HCT116 (cell line): ENCODE results near the gene QRICH2. TPM values are rescaled to one million over a fixed set of nuclear protein-coding genes. Genes with fewer than 3 reads are reported as not detected.

Experiments
- ATAC-seq: fragments of 200-7000 bp; cut with Tn5 transposase; 2 replicates; pipeline ENCODE4 v1.9.1; 2020; ENCODE audit warnings: mild to moderate bottlenecking, moderate library complexity
- BruUV-seq: library from RNA; stranded (reverse); fragments of 400-500 nt; replicated peaks from 2 replicates; lab custom pipeline; 2021; lab: Mats Ljungman, UMichigan
- CTCF ChIA-PET: fragments of 300-600 bp; sonication (Branson Sonifier 250); formaldehyde crosslinking; loops from one replicate; lab custom pipeline; 2021; ENCODE audit warnings: antibody characterized with exemption; lab: Charles Lee
- POLR2A ChIA-PET: fragments of 300-600, 350-600 bp; sonication (Branson Sonifier 250); formaldehyde crosslinking; loops from one replicate; lab custom pipeline; 2021; ENCODE audit warnings: antibody characterized with exemption; lab: Charles Lee
- RAD21 ChIA-PET, 2 experiments: fragments of 300-600 bp; sonication (Branson Sonifier 250); formaldehyde crosslinking; loops; one replicate each; lab custom pipeline; 2023; ENCODE audit warnings: low total read pairs in 2 of 2; ENCODE audit not compliant: uncharacterized antibody in 2 of 2, unreplicated experiment in 2 of 2, low non-redundant PET in 1 of 2; lab: Charles Lee
- DNase-seq: peaks from one replicate; pipeline ENCODE4 v3.0.0-alpha.2; 2010; ENCODE audit warnings: low read depth, low spot score
- H2AFZ ChIP-seq: fragments of 200-600 bp; shearing (Covaris generic), sonication (generic); 2 replicates; pipeline ENCODE4 v1.6.1; 2017; ENCODE audit warnings: low read depth, mixed run types, mixed read lengths, antibody characterized with exemption, low read length; ENCODE audit not compliant: poor library complexity, severe bottlenecking
- H3K27ac ChIP-seq: 2 replicates; pipeline ENCODE4 v1.5.1; 2012; ENCODE audit warnings: low read depth, low read length
- H3K27me3 ChIP-seq: fragments of 200-600 bp; sonication (generic); 2 replicates; pipeline ENCODE4 v1.6.1; 2016; ENCODE audit warnings: mixed run types, low read length, mixed read lengths; ENCODE audit not compliant: insufficient read depth
- H3K36me3 ChIP-seq, 2 experiments: fragments of 200-500 bp in 1 of 2; fragments of 200-600 bp in 1 of 2; sonication (Bioruptor generic) in 1 of 2; sonication (generic) in 1 of 2; 2 replicates each; pipeline versions ENCODE4 v1.5.1 to v1.6.1; 2014 to 2016; ENCODE audit warnings: low read length in 2 of 2, inconsistent platforms in 1 of 2, mixed read lengths in 1 of 2, mixed run types in 1 of 2; ENCODE audit not compliant: insufficient read depth in 2 of 2, control insufficient read depth in 1 of 2
- H3K4me1 ChIP-seq, 2 experiments: fragments of 200-600 bp in 1 of 2; sonication (generic) in 1 of 2; 2 replicates each; pipeline versions ENCODE4 v1.5.1 to v1.6.1; 2012 to 2017; ENCODE audit warnings: low read length in 2 of 2, inconsistent platforms in 1 of 2, mild to moderate bottlenecking in 1 of 2, mixed read lengths in 1 of 2, mixed run types in 1 of 2, moderate library complexity in 1 of 2; ENCODE audit not compliant: insufficient read depth in 2 of 2, control insufficient read depth in 1 of 2
- H3K4me2 ChIP-seq: fragments of 200-600 bp; sonication (generic); 2 replicates; pipeline ENCODE4 v1.6.1; 2017; ENCODE audit warnings: mixed run types, low read length, mixed read lengths
- H3K4me3 ChIP-seq, 2 experiments: fragments of 200-600 bp in 1 of 2; sonication (generic) in 1 of 2; replicated peaks in 1 of 2; 2 replicates each; pipeline ENCODE4 v1.5.1; 2011 to 2016; ENCODE audit warnings: low read length in 2 of 2, control low read depth in 1 of 2, low read depth in 1 of 2, mild to moderate bottlenecking in 1 of 2, mixed read lengths in 1 of 2, mixed run types in 1 of 2
- H3K79me2 ChIP-seq: fragments of 200-600 bp; sonication (generic); 2 replicates; pipeline ENCODE4 v1.6.1; 2017; ENCODE audit warnings: mild to moderate bottlenecking, mixed run types, low read length, moderate library complexity, mixed read lengths; ENCODE audit not compliant: insufficient read depth
- H3K9ac ChIP-seq: fragments of 200-600 bp; sonication (generic); 2 replicates; pipeline ENCODE4 v1.6.1; 2016; ENCODE audit warnings: low read length, mixed read lengths
- H3K9me2 ChIP-seq: fragments of 200-600 bp; sonication (generic), shearing (Covaris generic); 2 replicates; pipeline ENCODE4 v1.6.1; 2017; ENCODE audit warnings: mixed run types, mild to moderate bottlenecking, moderate library complexity; ENCODE audit not compliant: insufficient read depth
- H3K9me3 ChIP-seq, 2 experiments: fragments of 200-500 bp in 1 of 2; fragments of 200-600 bp in 1 of 2; sonication (Bioruptor generic) in 1 of 2; sonication (generic) in 1 of 2; 2 replicates each; pipeline ENCODE4 v1.6.1; 2014 to 2017; ENCODE audit warnings: low read length in 2 of 2, mixed read lengths in 2 of 2, inconsistent platforms in 1 of 2, low read depth in 1 of 2, mild to moderate bottlenecking in 1 of 2, mixed run types in 1 of 2, moderate library complexity in 1 of 2; ENCODE audit not compliant: control insufficient read depth in 1 of 2, insufficient read depth in 1 of 2
- H4K20me1 ChIP-seq: fragments of 200-600 bp; sonication (generic), shearing (Covaris generic); 2 replicates; pipeline ENCODE4 v1.6.1; 2017; ENCODE audit warnings: mixed run types, mild to moderate bottlenecking, moderate library complexity; ENCODE audit not compliant: insufficient read depth
- CBX3 ChIP-seq: IDR thresholded peaks from 2 replicates; pipeline ENCODE4 v1.6.1; 2012; ENCODE audit warnings: low read depth
- CEBPB ChIP-seq: IDR thresholded peaks from 2 replicates; pipeline ENCODE4 v1.6.1; 2012; ENCODE audit warnings: low read depth
- EGR1 ChIP-seq: IDR thresholded peaks from 2 replicates; pipeline ENCODE4 v1.6.1; 2012; ENCODE audit warnings: low read depth
- ELF1 ChIP-seq: IDR thresholded peaks from 2 replicates; pipeline ENCODE4 v1.6.1; 2012; ENCODE audit warnings: low read depth, borderline replicate concordance
- FOSL1 ChIP-seq: IDR thresholded peaks from 2 replicates; pipeline ENCODE4 v1.6.1; 2012; ENCODE audit warnings: low read depth
- POLR2AphosphoS5 ChIP-seq: IDR thresholded peaks from 2 replicates; pipeline ENCODE4 v1.6.1; 2011; ENCODE audit warnings: mild to moderate bottlenecking, low read depth, low read length, moderate library complexity
- RAD21 ChIP-seq: IDR thresholded peaks from 2 replicates; pipeline ENCODE4 v1.6.1; 2012; ENCODE audit warnings: low read depth, mild to moderate bottlenecking
- SIN3A ChIP-seq: IDR thresholded peaks from 2 replicates; pipeline ENCODE4 v1.6.1; 2012; ENCODE audit warnings: low read depth
- TCF7L2 ChIP-seq: IDR thresholded peaks from 2 replicates; pipeline ENCODE4 v1.7.0; 2011; ENCODE audit warnings: borderline replicate concordance, inconsistent platforms; ENCODE audit not compliant: insufficient read depth, insufficient read length; ENCODE audit errors: extremely low read depth
- ZNF274 ChIP-seq: fragments of 200-500 bp; sonication (Bioruptor generic); IDR thresholded peaks from 2 replicates; pipeline ENCODE4 v1.6.1; 2014; ENCODE audit warnings: mild to moderate bottlenecking, low read depth, low read length, inconsistent platforms
- intact Hi-C: fragments of 100-400 bp; cut with micrococcal nuclease; formaldehyde crosslinking; loops from 2 replicates; pipeline ENCODE4 v1.10.0; 2022
- total RNA-seq: library from RNA; stranded (reverse); gene quantifications from one replicate; pipeline ENCODE4 v1.2.1, GENCODE V29; 2021; ENCODE audit not compliant: unreplicated experiment
- TF ChIP-seq, protein P1 (sequence below), 3 experiments: fragments of 200-600 bp in 1 of 3; sonication (generic) in 1 of 3; IDR thresholded peaks in 2 of 3; conservative IDR thresholded peaks in 1 of 3; 2 replicates each; pipeline ENCODE4 v1.5.1; 2012 to 2017; ENCODE audit warnings: low read depth in 2 of 3, low read length in 2 of 3, antibody characterized with exemption in 1 of 3, borderline replicate concordance in 1 of 3, control low read depth in 1 of 3, mild to moderate bottlenecking in 1 of 3, mixed read lengths in 1 of 3, mixed run types in 1 of 3, moderate library complexity in 1 of 3; ENCODE audit not compliant: insufficient read depth in 1 of 3
- TF ChIP-seq, protein P2 (sequence below): IDR thresholded peaks from 2 replicates; pipeline ENCODE4 v1.6.1; 2012

The QRICH2 gene
- total RNA-seq, 1 experiment from 2014 or later = 4.9 TPM

DNA sequence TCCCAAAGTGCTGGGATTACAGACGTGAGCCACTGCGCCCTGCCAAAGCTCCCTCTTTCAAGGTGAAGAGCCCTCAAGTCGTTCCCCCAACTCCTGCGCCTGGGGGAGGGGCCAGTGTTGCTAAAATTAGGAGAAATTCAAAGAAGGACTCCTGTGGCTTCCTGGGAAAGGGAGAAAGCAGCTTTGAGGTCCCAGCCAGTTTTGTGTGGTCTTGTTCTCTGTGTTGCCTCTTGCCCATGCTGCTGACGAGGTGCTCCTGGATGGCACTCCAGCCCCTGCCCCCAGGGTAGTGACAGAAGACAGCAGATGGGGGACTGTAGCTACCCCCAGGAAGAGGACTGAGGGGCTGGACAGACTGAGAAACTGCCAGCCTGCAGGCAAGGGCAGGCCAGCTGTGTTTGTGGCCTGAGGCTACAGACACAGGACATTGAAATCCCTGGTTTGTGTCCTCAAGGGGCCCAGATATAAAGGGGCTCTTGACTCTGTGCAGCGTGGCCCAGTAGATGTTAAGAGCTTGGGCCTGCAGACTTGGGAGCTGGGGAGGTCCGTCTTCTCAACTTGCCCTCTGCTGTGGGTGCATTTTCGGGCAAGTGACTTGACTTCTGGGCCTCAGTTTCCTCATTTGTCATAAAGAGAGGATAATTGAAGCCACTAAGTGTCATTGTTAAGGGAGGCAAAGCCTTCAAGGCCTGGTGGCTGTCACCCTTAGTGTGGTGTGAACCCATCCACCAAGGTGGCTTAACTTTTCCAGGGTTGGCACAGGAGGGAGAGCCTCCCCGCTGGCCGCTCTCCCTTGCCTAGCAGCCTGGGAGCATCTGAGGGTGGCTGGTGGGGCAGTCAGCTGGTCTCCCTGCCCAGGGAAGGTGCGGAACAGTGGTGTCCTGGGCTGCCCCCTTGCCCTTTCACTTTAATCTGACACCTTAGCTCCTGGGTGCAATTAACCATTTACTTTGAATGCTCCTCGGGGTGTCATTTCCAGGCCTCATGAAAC lies 38.8 kb downstream of the QRICH2 start:
- POLR2A ChIA-PET = interaction anchor here (0.7 to 1.4 kb wide), 5 partner anchors 15 to 390 kb away, joined by 3 to 4 read pairs (median 3); no protein-coding TSS in a partner anchor
- H3K4me2 ChIP-seq = no peak overlapping the region
- no peaks in the 10 kb centered on the region for H4K20me1 ChIP-seq
- BruUV-seq = no TSS peak
- H3K27me3 ChIP-seq = no peaks in the 10 kb centered on the region
- no peak for DNase-seq
- no peaks in the 10 kb centered on the region for H3K9me2 ChIP-seq
- no peak overlapping the region for H2AFZ ChIP-seq
- TF ChIP-seq TCF7L2 = no peak
- no peak for TF ChIP-seq ELF1
- no peak for TF ChIP-seq EGR1
- TF ChIP-seq CBX3 = no peak
- TF ChIP-seq CEBPB = no peak
- TF ChIP-seq SIN3A = no peak
- no peak for TF ChIP-seq ZNF274
- no peak for TF ChIP-seq RAD21
- TF ChIP-seq, protein P1, sequence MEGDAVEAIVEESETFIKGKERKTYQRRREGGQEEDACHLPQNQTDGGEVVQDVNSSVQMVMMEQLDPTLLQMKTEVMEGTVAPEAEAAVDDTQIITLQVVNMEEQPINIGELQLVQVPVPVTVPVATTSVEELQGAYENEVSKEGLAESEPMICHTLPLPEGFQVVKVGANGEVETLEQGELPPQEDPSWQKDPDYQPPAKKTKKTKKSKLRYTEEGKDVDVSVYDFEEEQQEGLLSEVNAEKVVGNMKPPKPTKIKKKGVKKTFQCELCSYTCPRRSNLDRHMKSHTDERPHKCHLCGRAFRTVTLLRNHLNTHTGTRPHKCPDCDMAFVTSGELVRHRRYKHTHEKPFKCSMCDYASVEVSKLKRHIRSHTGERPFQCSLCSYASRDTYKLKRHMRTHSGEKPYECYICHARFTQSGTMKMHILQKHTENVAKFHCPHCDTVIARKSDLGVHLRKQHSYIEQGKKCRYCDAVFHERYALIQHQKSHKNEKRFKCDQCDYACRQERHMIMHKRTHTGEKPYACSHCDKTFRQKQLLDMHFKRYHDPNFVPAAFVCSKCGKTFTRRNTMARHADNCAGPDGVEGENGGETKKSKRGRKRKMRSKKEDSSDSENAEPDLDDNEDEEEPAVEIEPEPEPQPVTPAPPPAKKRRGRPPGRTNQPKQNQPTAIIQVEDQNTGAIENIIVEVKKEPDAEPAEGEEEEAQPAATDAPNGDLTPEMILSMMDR (IDR thresholded peaks at IDR 0.05 in 2 of 3, conservative IDR thresholded peaks at IDR 0.05 in 1 of 3; ENCODE audit: borderline replicate concordance in 1 of 3, insufficient read depth in 1 of 3, low read depth in 2 of 3, low read length in 2 of 3) = no peak
- TF ChIP-seq FOSL1 = no peak
- TF ChIP-seq, protein P2, sequence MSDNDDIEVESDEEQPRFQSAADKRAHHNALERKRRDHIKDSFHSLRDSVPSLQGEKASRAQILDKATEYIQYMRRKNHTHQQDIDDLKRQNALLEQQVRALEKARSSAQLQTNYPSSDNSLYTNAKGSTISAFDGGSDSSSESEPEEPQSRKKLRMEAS = no peak
- TF ChIP-seq POLR2AphosphoS5 = no peak; the same call in 1 of the 2 replicates
- CTCF ChIA-PET = no interaction called here
- ATAC-seq = no peak
- no peak overlapping the region for H3K4me3 ChIP-seq
- no peak overlapping the region for H3K9ac ChIP-seq
- H3K4me1 ChIP-seq = peaks cover 11 to 21% of the 10 kb centered on the region in 2 experiments
- H3K9me3 ChIP-seq = no peaks in the 10 kb centered on the region
- RAD21 ChIA-PET = no interaction called here
- intact Hi-C loops = no loop called here
- peaks cover 24% of the 10 kb centered on the region for H3K79me2 ChIP-seq
- no peak overlapping the region for H3K27ac ChIP-seq
- peaks cover 3 to 21% of the 10 kb centered on the region in 2 experiments; a peak in 2 of 4 replicates for H3K36me3 ChIP-seq
